B cell (primary cell): Measurements from ENCODE around the gene OR2A25. TPM values are rescaled to one million over a fixed set of nuclear protein-coding genes. Genes with fewer than 3 reads are reported as not detected.

ENCODE experiments used
- ATAC-seq: fragments of 200-7000 bp; cut with Tn5 transposase; one replicate; pipeline ENCODE4 v1.10.0; 2021; ENCODE audit warnings: low read depth, mild to moderate bottlenecking, moderate number of reproducible peaks, moderate library complexity
- CTCF ChIA-PET: fragments of 350-600 bp; sonication (Branson Sonifier 250); formaldehyde crosslinking; loops from one replicate; lab custom pipeline; 2021; ENCODE audit warnings: antibody characterized with exemption, inconsistent platforms; lab: Charles Lee
- POLR2A ChIA-PET: fragments of 350-600 bp; sonication (Branson Sonifier 250); formaldehyde crosslinking; loops from one replicate; lab custom pipeline; 2021; ENCODE audit warnings: antibody characterized with exemption; lab: Charles Lee
- DNase-seq: peaks from one replicate; pipeline ENCODE4 v3.0.0; 2013
- H2AFZ ChIP-seq: 2 replicates; pipeline ENCODE4 v1.6.1; 2012; ENCODE audit warnings: mild to moderate bottlenecking, low read depth, low read length; ENCODE audit not compliant: insufficient read depth, poor library complexity, severe bottlenecking
- H3K27ac ChIP-seq, 2 donors: 1 replicate in 1 of 2; 2 replicates in 1 of 2; pipeline ENCODE4 v1.5.1; 2012 to 2013; ENCODE audit warnings: low read length in 2 of 2, mild to moderate bottlenecking in 2 of 2, moderate library complexity in 1 of 2
- H3K27me3 ChIP-seq, 4 experiments: fragments of 200-600 bp in 1 of 4; sonication (generic) in 1 of 4; replicated peaks in 1 of 4; 1 replicate in 2 of 4; 2 replicates in 2 of 4; pipeline versions ENCODE4 v1.6.1 to v1.7.0; 2013 to 2016; ENCODE audit warnings: low read length in 3 of 4, mild to moderate bottlenecking in 2 of 4, mixed read lengths in 1 of 4, moderate library complexity in 1 of 4; ENCODE audit not compliant: insufficient read depth in 4 of 4, control insufficient read depth in 3 of 4; ENCODE audit errors: control extremely low read depth in 1 of 4
- H3K36me3 ChIP-seq, 2 experiments: replicated peaks in 1 of 2; 1 replicate in 1 of 2; 2 replicates in 1 of 2; pipeline versions ENCODE4 v1.6.1 to v1.7.1; 2013; ENCODE audit warnings: low read length in 1 of 2; ENCODE audit not compliant: insufficient read depth in 2 of 2, control insufficient read depth in 1 of 2; ENCODE audit errors: control extremely low read depth in 1 of 2, extremely low read depth in 1 of 2
- H3K4me1 ChIP-seq, 2 donors: fragments of 200-600 bp in 1 of 2; sonication (generic) in 1 of 2; 1 replicate in 1 of 2; 2 replicates in 1 of 2; pipeline versions ENCODE4 v1.5.1 to v1.6.1; 2013 to 2017; ENCODE audit warnings: low read length in 2 of 2; ENCODE audit not compliant: control insufficient read depth in 2 of 2, insufficient read depth in 2 of 2
- H3K4me2 ChIP-seq: replicated peaks from 2 replicates; pipeline ENCODE3; 2012; ENCODE audit warnings: mild to moderate bottlenecking, low read depth, low read length; ENCODE audit not compliant: poor library complexity, severe bottlenecking
- H3K4me3 ChIP-seq, 5 experiments: fragments of 200-600 bp in 1 of 5; sonication (generic) in 1 of 5; 1 replicate in 3 of 5; 2 replicates in 2 of 5; pipeline versions ENCODE4 v1.5.1 to v1.7.0; 2011 to 2016; ENCODE audit warnings: low read length in 4 of 5, mild to moderate bottlenecking in 4 of 5, low read depth in 2 of 5, control low read depth in 1 of 5, moderate library complexity in 1 of 5; ENCODE audit not compliant: insufficient read depth in 1 of 5; ENCODE audit errors: control extremely low read depth in 1 of 5, extremely low read depth in 1 of 5
- H3K79me2 ChIP-seq: fragments of 200-600 bp; sonication (generic); one replicate; pipeline ENCODE4 v1.6.0; 2016; ENCODE audit warnings: low read length; ENCODE audit not compliant: control insufficient read depth, insufficient read depth
- H3K9ac ChIP-seq: fragments of 200-600 bp; sonication (generic); 2 replicates; pipeline ENCODE4 v1.6.1; 2017; ENCODE audit warnings: mild to moderate bottlenecking, low read length, moderate library complexity
- H3K9me3 ChIP-seq, 3 donors: one replicate each; pipeline versions ENCODE4 v1.6.1 to v1.7.1; 2013; ENCODE audit warnings: low read length in 2 of 3; ENCODE audit not compliant: control insufficient read depth in 2 of 3, insufficient read depth in 1 of 3; ENCODE audit errors: control extremely low read depth in 1 of 3
- H4K20me1 ChIP-seq: 2 replicates; pipeline ENCODE4 v1.6.0; 2012; ENCODE audit warnings: mild to moderate bottlenecking, low read length; ENCODE audit not compliant: insufficient read depth, control insufficient read depth, poor library complexity, severe bottlenecking
- H3K27ac Mint-ChIP-seq: one replicate; pipeline ENCODE4 v1.8.0; 2021; ENCODE audit warnings: mixed read lengths
- H3K27me3 Mint-ChIP-seq: one replicate; pipeline ENCODE4 v1.8.0; 2021; ENCODE audit warnings: mixed read lengths
- H3K4me1 Mint-ChIP-seq: one replicate; pipeline ENCODE4 v1.8.0; 2021; ENCODE audit warnings: mixed read lengths
- H3K4me3 Mint-ChIP-seq: one replicate; pipeline ENCODE4 v1.8.0; 2021; ENCODE audit warnings: mixed read lengths
- H3K9me3 Mint-ChIP-seq: one replicate; pipeline ENCODE4 v1.8.0; 2022; ENCODE audit warnings: mixed read lengths; ENCODE audit not compliant: insufficient read depth
- CTCF ChIP-seq: fragments of 200-600 bp; IDR thresholded peaks from one replicate; pipeline ENCODE4 v1.8.0; 2022; ENCODE audit warnings: antibody characterized with exemption, mild to moderate bottlenecking
- EZH2 ChIP-seq: IDR thresholded peaks from 2 replicates; pipeline ENCODE4 v1.6.1; 2012; ENCODE audit warnings: borderline replicate concordance, low read depth, mild to moderate bottlenecking, moderate library complexity, low read length; ENCODE audit not compliant: insufficient read depth, poor library complexity, severe bottlenecking
- WGBS: methylation state at CpG from one replicate; pipeline ENCODE4 v1.1.5; 2013; ENCODE audit warnings: missing lambda C conversion rate; ENCODE audit not compliant: insufficient coverage; 5-methylcytosine and 5-hydroxymethylcytosine counted together
- intact Hi-C: fragments of 100-400 bp; cut with micrococcal nuclease; formaldehyde crosslinking; loops from one replicate; pipeline ENCODE4 v1.10.0; 2022
- polyA plus RNA-seq: library from polyadenylated mRNA; depleted of rRNA; stranded (reverse); fragments of >200 nt; gene quantifications from 2 replicates; pipeline ENCODE4 v1.2.3, GENCODE V29; 2012
- total RNA-seq, 2 donors: library from RNA; stranded (reverse); fragments of 120-200 nt in 1 of 2; gene quantifications; 1 replicate in 1 of 2; 2 replicates in 1 of 2; pipeline versions ENCODE4 v1.2.3 to v1.2.4, GENCODE V29; 2013 to 2022

Gene OR2A25
- total and polyA plus RNA-seq, 2 donors (not counting 1 experiment from before 2014, with no cell fraction given): not detected

GRCh38 chr7:144057954-144058353, 11.7 kb upstream of the OR2A25 start:
- H3K36me3 ChIP-seq: no peaks in the 10 kb centered on the region
- H2AFZ ChIP-seq: no peak overlapping the region
- no peak for DNase-seq
- peaks cover 0 to 13% (median 0%) of the 10 kb centered on the region in 3 donors for H3K9me3 ChIP-seq
- TF ChIP-seq EZH2: no peak
- TF ChIP-seq CTCF: no peak
- no peak overlapping the region for H3K27ac ChIP-seq
- POLR2A ChIA-PET: no interaction called here
- no peak for ATAC-seq
- H3K27me3 ChIP-seq: peaks cover 0 to 4% (median 1%) of the 10 kb centered on the region in 4 experiments
- CTCF ChIA-PET: no interaction called here
- no peak overlapping the region for H3K4me2 ChIP-seq
- H3K27me3 Mint-ChIP-seq: peaks cover 10% of the 10 kb centered on the region
- no peaks in the 10 kb centered on the region for H3K4me1 Mint-ChIP-seq
- H4K20me1 ChIP-seq: no peaks in the 10 kb centered on the region
- H3K9ac ChIP-seq: no peak overlapping the region
- WGBS: 82% methylated on average over 1 of the region's 3 CpGs
- H3K4me3 Mint-ChIP-seq: no peak overlapping the region
- peaks cover 2% of the 10 kb centered on the region for H3K9me3 Mint-ChIP-seq
- H3K4me3 ChIP-seq: no peak overlapping the region
- no peaks in the 10 kb centered on the region for H3K79me2 ChIP-seq
- no peak overlapping the region for H3K27ac Mint-ChIP-seq
- intact Hi-C loops: no loop called here
- no peaks in the 10 kb centered on the region for H3K4me1 ChIP-seq

- intact Hi-C loops: no loop called here
- no peaks in the 10 kb centered on the region for H3K4me1 Mint-ChIP-seq
- no peaks in the 10 kb centered on the region for H3K79me2 ChIP-seq
Measured at GRCh38 chr7:144063710-144064109, 5.9 kb upstream of the OR2A25 start.

More at GRCh38 chr7:144063710-144064109, 5.9 kb upstream of the OR2A25 start:
- no peaks in the 10 kb centered on the region for H4K20me1 ChIP-seq
- H3K9ac ChIP-seq: no peak overlapping the region
- H3K4me3 Mint-ChIP-seq: no peak overlapping the region
- H3K9me3 Mint-ChIP-seq: no peaks in the 10 kb centered on the region
- H3K9me3 ChIP-seq: peaks cover 0 to 10% (median 0%) of the 10 kb centered on the region in 3 donors
- no peak overlapping the region for H2AFZ ChIP-seq
- no peak overlapping the region for H3K27ac ChIP-seq
- no peak overlapping the region for H3K4me2 ChIP-seq
- H3K4me1 ChIP-seq: no peaks in the 10 kb centered on the region
- peaks cover 0 to 2% (median 0%) of the 10 kb centered on the region in 4 experiments for H3K27me3 ChIP-seq
- ChIA-PET POLR2A (no interaction called here), CTCF (interaction anchor here (1.7 kb wide), 1 partner anchor 17 kb away, joined by 3 read pairs; no protein-coding TSS in a partner anchor)
- H3K36me3 ChIP-seq: no peaks in the 10 kb centered on the region
- no peak overlapping the region for H3K4me3 ChIP-seq
- ATAC-seq (no peak), DNase-seq (no peak)
- H3K27me3 Mint-ChIP-seq: peaks cover 10% of the 10 kb centered on the region
- TF ChIP-seq CTCF (no peak), EZH2 (no peak)
- WGBS: no CpG with 5 or more reads among the region's 3 CpGs
- no peak overlapping the region for H3K27ac Mint-ChIP-seq
